Epithelial cell of proximal tubule (primary cell): Measurements from ENCODE around the gene SCN5A. TPM values are rescaled to one million over a fixed set of nuclear protein-coding genes. Genes with fewer than 3 reads are reported as not detected.

Experiments used
- DNase-seq: peaks from one replicate; pipeline ENCODE4 v3.0.0-alpha.2; 2011; ENCODE audit warnings: low read depth
- H3K4me3 ChIP-seq: 2 replicates; pipeline ENCODE4 v1.5.1; 2011; ENCODE audit warnings: low read depth, mild to moderate bottlenecking, low read length
- CTCF ChIP-seq: conservative IDR thresholded peaks from 2 replicates; pipeline ENCODE4 v1.5.1; 2012; ENCODE audit warnings: low read depth, mild to moderate bottlenecking, low read length
- total RNA-seq: library from RNA; depleted of rRNA; stranded (reverse); fragments of >200 nt; gene quantifications from 2 replicates; pipeline ENCODE4 v1.2.3, GENCODE V29; 2015

Gene SCN5A
- total RNA-seq, 1 donor from 2014 or later, result 1.3 TPM

GRCh38 chr3:38687321-38687720, 37.8 kb upstream of the SCN5A start:
- no peak overlapping the region for H3K4me3 ChIP-seq
- DNase-seq, result no peak
- no peak for TF ChIP-seq CTCF

GRCh38 chr3:38684546-38684945, 35.1 kb upstream of the SCN5A start:
- DNase-seq, result no peak
- H3K4me3 ChIP-seq, result no peak overlapping the region
- TF ChIP-seq CTCF, result no peak

- no peak for DNase-seq
- no peak overlapping the region for H3K4me3 ChIP-seq
- TF ChIP-seq CTCF, result no peak
These were observed 20.2 kb upstream of the SCN5A start for GRCh38 chr3:38669668-38670067.

- TF ChIP-seq CTCF, result peak; percentile 70
- DNase-seq, result peak; percentile 10
- no peak overlapping the region for H3K4me3 ChIP-seq
These were observed 13.1 kb upstream of the SCN5A start for GRCh38 chr3:38662544-38662943.

- no peak overlapping the region for H3K4me3 ChIP-seq
- DNase-seq, result no peak
- no peak for TF ChIP-seq CTCF
These were observed 9.4 kb upstream of the SCN5A start for GRCh38 chr3:38658841-38659240.

- no peak overlapping the region for H3K4me3 ChIP-seq
- DNase-seq, result no peak
- no peak for TF ChIP-seq CTCF
These were observed 7.9 kb upstream of the SCN5A start for GRCh38 chr3:38657369-38657768.

GRCh38 chr3:38655708-38656300, 6.3 kb upstream of the SCN5A start:
- TF ChIP-seq CTCF, result peak; percentile 69
- peak; percentile 12 for DNase-seq
- H3K4me3 ChIP-seq, result no peak overlapping the region
